Measurements from ENCODE around the gene IREB2. TPM values are rescaled to one million over a fixed set of nuclear protein-coding genes. Genes with fewer than 3 reads are reported as not detected.
A peak's percentile ranks its signal among the peaks of the same experiment; 100 is the strongest.
"Not testable (repeated sequence)": the region's sequence is repeated elsewhere in the genome, so short reads cannot be mapped to it uniquely, and the experiment has no call there.

The IREB2 gene
- total RNA-seq, 1 donor from 2014 or later, result 33.0 TPM

DNA sequence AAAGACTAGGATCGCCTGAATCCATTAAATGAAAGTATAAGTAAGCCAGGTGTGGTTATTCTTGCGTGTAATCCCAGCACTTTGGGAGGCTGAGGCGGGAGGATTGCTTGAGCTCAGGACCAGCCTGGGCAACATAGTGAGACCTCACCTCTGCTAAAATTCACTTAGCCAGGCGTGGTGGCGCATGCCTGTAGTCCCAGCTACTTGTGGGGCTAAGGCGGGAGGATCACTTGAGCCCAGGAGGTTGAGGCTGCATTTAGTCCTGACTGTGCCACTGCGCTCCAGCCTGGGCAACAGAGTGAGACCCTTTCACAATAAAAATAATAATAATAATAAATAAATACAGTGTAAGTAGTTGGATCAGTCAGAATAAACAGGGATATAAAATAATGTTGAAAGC lies 43.9 kb downstream of the IREB2 start:
- no peak for ATAC-seq

DNA sequence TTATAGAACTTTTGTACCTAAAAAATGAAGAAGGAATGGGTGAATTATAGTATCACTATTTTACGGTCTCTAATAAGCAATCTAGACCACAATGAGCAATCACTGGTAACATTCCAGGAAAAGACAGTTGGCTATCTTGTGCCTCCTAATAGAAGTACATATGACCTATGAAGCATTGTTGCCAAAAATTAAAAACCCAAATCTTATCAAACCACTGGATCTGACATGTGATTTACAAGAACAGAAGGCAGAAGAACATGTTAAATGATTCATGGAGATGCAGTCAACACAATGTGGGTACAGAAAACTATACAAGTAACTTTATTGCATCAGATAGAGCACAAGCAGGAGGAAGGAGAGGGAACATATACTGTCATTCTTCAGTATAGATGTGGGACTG lies 54.9 kb downstream of the IREB2 start:
- ATAC-seq, result no peak

DNA sequence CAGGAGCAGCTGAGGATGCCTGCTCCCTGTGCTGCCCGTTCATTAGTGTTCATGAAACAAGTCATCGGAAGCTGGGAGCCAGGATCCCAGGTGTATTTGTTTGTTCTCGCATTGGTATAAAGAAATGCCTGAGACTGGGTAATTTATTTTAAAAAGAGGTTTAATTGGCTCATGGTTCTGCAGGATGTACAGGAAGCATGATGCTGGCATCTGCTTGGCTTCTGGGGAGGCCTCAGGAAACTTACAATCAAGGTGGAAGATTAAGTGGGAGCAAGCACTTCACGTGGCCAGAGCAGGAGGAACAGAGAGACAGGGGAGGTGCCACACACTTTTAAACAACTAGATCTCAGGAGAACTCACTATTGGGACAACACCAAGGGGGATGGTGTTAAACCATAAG lies 63.8 kb downstream of the IREB2 start:
- ATAC-seq, result no peak

- ATAC-seq, result no peak
These were observed 64.6 kb downstream of the IREB2 start for GRCh38 chr15:78502641-78503040.

DNA sequence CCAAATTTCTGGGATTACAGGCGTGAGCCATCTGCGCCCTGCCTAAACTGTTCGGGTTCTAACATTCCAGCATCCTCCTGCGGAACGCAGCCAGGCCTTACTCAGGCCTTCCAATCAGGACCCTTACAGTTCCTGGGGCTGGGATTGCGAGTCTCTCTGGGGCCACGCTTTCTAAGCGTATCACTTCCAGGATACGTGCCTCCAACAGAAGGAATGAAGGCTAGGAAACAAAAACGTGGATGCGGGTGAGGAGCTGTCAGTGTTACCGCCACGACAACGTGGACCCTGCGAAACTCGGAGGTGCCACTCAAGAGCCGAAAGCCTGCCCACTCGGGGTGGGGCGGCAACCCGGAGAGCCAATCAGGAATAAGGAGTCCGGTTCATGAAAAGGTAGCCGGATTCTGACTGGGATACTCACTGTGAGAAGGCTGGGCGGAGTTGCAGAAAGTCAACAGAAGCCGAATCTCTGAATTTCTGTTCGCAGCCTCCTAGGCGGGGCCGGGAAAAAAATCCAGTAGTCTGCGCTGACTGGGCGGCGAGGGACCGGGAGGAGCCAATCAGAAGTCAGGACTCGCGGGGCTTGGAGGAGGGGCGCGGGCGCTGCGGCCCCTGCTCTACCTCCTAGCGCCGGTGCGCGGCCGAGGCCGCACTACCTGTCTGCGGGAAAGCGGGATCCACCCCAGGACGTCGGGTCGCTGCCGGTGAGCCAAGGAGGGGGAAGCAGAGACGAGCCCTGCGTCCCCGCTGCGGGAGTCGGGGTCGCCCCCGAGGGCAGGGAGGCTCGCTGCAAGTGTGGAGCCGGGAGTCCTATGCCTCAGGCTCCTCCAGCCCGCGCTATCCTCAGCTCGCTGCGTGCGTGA lies 69.2 kb downstream of the IREB2 start, which contains the start of gene HYKK:
TSS of gene HYKK (plus strand) at position 607 of the 860 bp plus-strand sequence. CDS start 5,512 bp downstream, outside the sequence.
- ATAC-seq, result peak; percentile 99

DNA sequence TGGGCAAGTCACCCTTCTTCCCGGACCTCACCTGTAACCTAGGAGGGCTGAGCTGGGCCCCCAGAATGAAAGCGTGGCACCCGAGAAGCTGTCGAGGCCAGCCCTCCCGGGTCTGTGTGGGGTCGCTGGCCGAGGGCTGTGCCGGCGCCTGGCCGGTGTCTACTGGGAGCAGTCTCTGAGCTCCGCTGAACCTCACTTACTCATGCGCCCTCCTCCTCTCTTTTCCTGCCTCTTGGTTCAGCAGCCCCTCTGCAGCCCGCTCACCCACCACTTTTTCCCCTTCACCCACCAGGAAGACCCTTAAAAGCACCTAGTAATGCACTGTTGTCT lies 69.8 kb downstream of the IREB2 start:
- peak; percentile 30 for ATAC-seq

DNA sequence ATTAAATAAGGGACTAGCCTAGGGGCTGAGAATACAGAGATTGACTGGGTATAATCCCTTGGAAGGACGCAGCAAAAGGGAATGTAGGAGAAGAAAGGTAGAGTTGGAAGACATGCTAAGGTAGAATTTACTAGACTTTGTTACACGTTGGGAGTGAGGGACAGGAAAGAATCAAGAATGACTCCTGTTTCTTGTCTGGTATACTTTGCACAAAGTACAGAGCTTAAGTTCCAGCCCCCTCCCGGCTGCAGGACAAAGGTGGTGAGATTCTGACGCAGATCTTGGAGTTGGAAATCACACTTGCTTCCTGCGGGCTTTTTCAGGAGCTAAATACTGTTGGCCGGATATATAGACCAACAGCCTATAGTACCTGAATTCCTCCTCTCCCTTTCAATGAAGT lies 70.3 kb downstream of the IREB2 start:
- no peak for ATAC-seq

GRCh38 chr15:78509726-78510312 lies 71.8 kb downstream of the IREB2 start:
- no peak for ATAC-seq

- ATAC-seq, result not testable (repeated sequence)
These were observed 82.0 kb downstream of the IREB2 start for GRCh38 chr15:78520035-78520434.

GRCh38 chr15:78524230-78524629 lies 86.2 kb downstream of the IREB2 start:
- no peak for ATAC-seq

DNA sequence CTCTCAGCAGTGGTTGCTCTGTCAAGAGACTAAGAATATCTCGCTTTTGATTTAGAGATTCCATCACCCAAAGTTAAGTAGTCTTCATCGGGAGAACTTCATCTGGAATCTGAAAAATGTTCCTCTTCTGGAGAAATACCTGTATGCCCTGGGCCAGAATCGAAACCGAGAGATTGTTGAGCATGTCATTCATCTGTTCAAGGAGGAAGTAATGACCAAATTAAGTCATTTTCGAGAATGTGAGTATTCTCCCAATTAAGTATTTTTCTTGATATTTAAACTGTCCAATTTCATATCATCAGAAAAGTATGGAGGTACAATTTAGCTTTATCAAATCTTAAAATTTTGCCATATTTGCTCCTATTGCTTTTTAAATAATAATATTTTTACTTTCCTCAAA lies 89.3 kb downstream of the IREB2 start:
- no peak for ATAC-seq

DNA sequence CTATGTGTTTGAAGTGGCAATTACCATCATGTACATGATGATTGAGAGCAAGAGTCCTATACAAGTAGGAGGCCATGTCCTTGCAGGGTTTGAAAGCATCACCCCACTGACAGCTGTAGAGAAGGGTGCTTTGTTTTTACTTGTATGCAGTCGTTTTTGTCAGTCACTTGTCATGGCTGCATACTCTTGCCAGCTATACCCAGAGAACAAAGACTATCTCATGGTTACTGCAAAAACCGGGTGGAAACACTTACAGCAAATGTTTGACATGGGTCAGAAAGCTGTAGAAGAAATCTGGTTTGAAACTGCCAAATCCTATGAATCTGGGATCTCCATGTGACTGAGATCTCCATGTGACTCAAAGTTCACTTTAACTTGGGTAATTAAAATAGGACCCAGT lies 95.3 kb downstream of the IREB2 start:
- no peak for ATAC-seq

GRCh38 chr15:78536134-78536533 lies 98.1 kb downstream of the IREB2 start:
- no peak for ATAC-seq

- ATAC-seq, result no peak
These were observed 99.4 kb downstream of the IREB2 start for GRCh38 chr15:78537266-78537905.

DNA sequence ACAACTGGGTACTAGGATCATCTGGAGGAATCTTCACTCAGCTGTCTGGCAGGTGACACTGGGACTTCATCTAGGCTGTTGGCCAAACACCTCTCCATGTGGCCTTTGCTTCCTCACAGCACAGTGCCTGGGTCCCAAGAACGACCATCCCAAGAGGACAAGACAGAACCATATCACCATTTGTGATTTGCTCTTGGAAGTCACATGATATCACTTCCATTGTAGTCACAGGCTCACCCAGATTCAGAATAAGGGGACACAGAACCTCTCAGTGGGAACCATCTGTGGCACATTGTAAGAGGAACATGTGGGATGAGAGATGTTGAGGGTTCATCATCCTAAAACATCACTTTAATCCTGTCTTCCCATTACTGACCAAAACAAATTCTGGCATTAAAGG lies 100.3 kb downstream of the IREB2 start:
- ATAC-seq, result no peak

DNA sequence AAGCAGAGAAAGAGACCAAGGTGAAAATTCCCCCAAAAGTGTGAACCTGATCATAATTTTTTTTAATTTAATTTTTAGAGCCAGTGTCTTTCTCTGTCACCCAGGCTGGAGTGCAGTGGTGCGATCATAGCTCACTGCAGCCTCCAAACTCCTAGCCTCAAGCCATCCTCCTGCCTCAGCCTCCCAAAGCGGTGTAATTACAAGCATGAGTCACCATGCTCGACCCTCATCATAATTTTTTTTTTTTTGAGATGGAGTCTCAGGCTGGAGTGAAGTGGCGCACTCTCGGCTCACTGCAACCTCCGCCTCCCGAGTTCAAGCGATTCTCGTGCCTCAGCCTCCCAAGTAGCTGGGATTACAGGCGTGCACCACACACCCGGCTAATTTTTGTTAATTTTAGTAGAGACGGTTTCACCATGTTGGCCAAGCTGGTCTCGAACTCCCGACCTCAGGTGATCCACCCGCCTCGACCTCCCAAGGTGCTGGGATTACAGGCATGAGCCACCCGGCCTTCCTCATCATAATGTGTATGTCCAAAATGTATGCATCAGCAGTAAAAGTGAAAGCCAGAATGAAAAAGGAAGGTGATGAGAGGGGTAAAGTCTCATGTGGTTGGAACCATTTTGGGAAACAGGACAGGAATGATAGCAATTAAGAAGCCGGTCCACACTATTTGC lies 101.6 kb downstream of the IREB2 start:
- not testable (repeated sequence) for ATAC-seq

DNA sequence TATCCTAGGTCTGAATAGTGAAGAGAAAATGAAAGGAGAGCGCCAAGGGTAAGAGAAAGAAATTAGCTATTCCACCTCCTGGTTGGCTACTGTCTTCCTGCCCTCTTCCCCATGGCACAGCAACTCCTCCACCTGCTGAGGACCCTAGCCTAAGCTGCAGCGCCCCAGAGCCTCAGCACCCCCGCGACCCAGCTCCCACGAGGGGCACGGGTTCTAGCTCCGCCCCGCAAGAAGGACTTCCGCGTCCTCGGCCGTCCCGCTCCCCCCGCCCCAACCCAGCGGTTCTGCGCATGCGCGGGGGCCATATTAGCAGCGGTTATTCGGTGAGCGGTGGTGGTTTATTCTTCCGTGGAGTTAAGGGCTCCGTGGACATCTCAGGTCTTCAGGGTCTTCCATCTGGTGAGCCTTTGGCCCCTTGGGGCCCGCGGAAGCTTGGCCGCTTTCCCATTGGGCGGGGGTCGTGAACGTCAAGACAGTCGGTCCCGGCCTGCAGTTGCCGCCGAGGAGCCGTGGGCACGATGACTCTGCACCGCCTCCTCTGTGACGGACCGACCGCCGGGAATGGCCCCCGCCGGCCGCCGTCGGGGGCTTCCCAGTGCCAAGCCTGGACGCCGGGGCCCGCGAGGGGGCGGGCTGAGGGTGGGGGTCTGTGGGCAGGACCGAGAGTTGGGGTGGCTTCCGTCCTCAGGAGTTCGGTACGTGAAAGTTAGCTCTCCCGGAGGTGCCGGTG lies 102.3 kb downstream of the IREB2 start, which contains the start of gene PSMA4:
TSS of gene PSMA4 (plus strand) at position 304 of the 730 bp plus-strand sequence. CDS start 1,484 bp downstream, outside the sequence.
- peak; percentile 90 for ATAC-seq

- peak; percentile 18 for ATAC-seq
These were observed 103.1 kb downstream of the IREB2 start for GRCh38 chr15:78540871-78541743.

- ATAC-seq, result no peak
These were observed 103.7 kb downstream of the IREB2 start for GRCh38 chr15:78541744-78542034.

GRCh38 chr15:78542647-78543046 lies 104.6 kb downstream of the IREB2 start:
- no peak for ATAC-seq

- no peak for ATAC-seq
These were observed 112.2 kb downstream of the IREB2 start for GRCh38 chr15:78550194-78550593.

Measured in esophagus mucosa (tissue), 1 donor.